Activated gamma-delta T cell treated with Interleukin-2 at 50 U/mL for 16 hours (primary cell): ENCODE measurements around the gene TENM3.

ENCODE experiments used
- DNase-seq: peaks from one replicate; pipeline ENCODE4 v3.0.0-alpha.2; 2020

Gene TENM3

GRCh38 chr4:182582245-182582644 lies 339.0 kb downstream of the TENM3 start:
- no peak for DNase-seq

GRCh38 chr4:182583703-182584415 lies 340.7 kb downstream of the TENM3 start:
- no peak for DNase-seq

- DNase-seq, result no peak
Measured at GRCh38 chr4:182585321-182585720, 342.1 kb downstream of the TENM3 start.

- no peak for DNase-seq
Measured at GRCh38 chr4:182589100-182589499, 345.9 kb downstream of the TENM3 start.

GRCh38 chr4:182593402-182593801 lies 350.2 kb downstream of the TENM3 start:
- DNase-seq, result no peak

- no peak for DNase-seq
Measured at GRCh38 chr4:182593864-182594263, 350.7 kb downstream of the TENM3 start.

GRCh38 chr4:182600093-182600492 lies 356.9 kb downstream of the TENM3 start:
- no peak for DNase-seq

GRCh38 chr4:182600856-182601255 lies 357.7 kb downstream of the TENM3 start:
- DNase-seq, result no peak

- no peak for DNase-seq
Measured at GRCh38 chr4:182604161-182604622, 361.0 kb downstream of the TENM3 start.

- DNase-seq, result no peak
Measured at GRCh38 chr4:182604953-182605352, 361.8 kb downstream of the TENM3 start.

- no peak for DNase-seq
Measured at GRCh38 chr4:182608525-182608924, 365.3 kb downstream of the TENM3 start.

GRCh38 chr4:182616476-182616875 lies 373.3 kb downstream of the TENM3 start:
- no peak for DNase-seq

GRCh38 chr4:182619660-182620059 lies 376.5 kb downstream of the TENM3 start:
- DNase-seq, result no peak

GRCh38 chr4:182620111-182620980 lies 377.1 kb downstream of the TENM3 start:
- DNase-seq, result no peak

GRCh38 chr4:182624281-182624680 lies 381.1 kb downstream of the TENM3 start:
- no peak for DNase-seq

- DNase-seq, result no peak
Measured at GRCh38 chr4:182625193-182625592, 382.0 kb downstream of the TENM3 start.

GRCh38 chr4:182627996-182628395 lies 384.8 kb downstream of the TENM3 start:
- no peak for DNase-seq

GRCh38 chr4:182628544-182628943 lies 385.3 kb downstream of the TENM3 start:
- DNase-seq, result no peak

GRCh38 chr4:182629096-182629495 lies 385.9 kb downstream of the TENM3 start:
- DNase-seq, result no peak

- no peak for DNase-seq
Measured at GRCh38 chr4:182640491-182640890, 397.3 kb downstream of the TENM3 start.

- DNase-seq, result no peak
Measured at GRCh38 chr4:182640932-182641331, 397.7 kb downstream of the TENM3 start.

GRCh38 chr4:182642831-182643230 lies 399.6 kb downstream of the TENM3 start:
- DNase-seq, result no peak

- no peak for DNase-seq
Measured at GRCh38 chr4:182643801-182644682, 400.8 kb downstream of the TENM3 start.
